Endothelial cell of umbilical vein (primary cell): ENCODE measurements around the gene DLGAP4. TPM values are rescaled to one million over a fixed set of nuclear protein-coding genes. Genes with fewer than 3 reads are reported as not detected.

ENCODE experiments used
- BruUV-seq: library from RNA; stranded (reverse); fragments of 400-500 nt; replicated peaks from 2 replicates; lab custom pipeline; 2021; lab: Mats Ljungman, UMichigan
- CTCF ChIA-PET: fragments of 300-600, 350-600 bp; sonication (Branson Sonifier 250); formaldehyde crosslinking; loops from one replicate; lab custom pipeline; 2021; ENCODE audit warnings: antibody characterized with exemption, inconsistent platforms; lab: Charles Lee
- POLR2A ChIA-PET: fragments of 300-600, 350-600 bp; sonication (Branson Sonifier 250); formaldehyde crosslinking; loops from one replicate; lab custom pipeline; 2021; ENCODE audit warnings: antibody characterized with exemption, inconsistent platforms; lab: Charles Lee
- DNase-seq: peaks from one replicate; pipeline ENCODE4 v3.0.0-alpha.2; 2011; ENCODE audit warnings: low read depth, low spot score
- FAIRE-seq: peaks from 2 replicates; lab custom pipeline; 2011; peaks lifted over from hg19 to GRCh38; lab: Jason Lieb, UNC
- H2AFZ ChIP-seq: 2 replicates; pipeline ENCODE4 v1.6.0; 2012; ENCODE audit warnings: low read depth, low read length, control low read depth, inconsistent platforms
- H3K27ac ChIP-seq: 2 replicates; pipeline ENCODE4 v1.5.1; 2011; ENCODE audit warnings: low read depth, mild to moderate bottlenecking, control low read depth, low read length, moderate library complexity; ENCODE audit not compliant: insufficient read depth
- H3K27me3 ChIP-seq, 2 experiments: 2 replicates each; pipeline versions ENCODE4 v1.6.0 to v1.6.1; 2011; ENCODE audit warnings: low read length in 2 of 2, mixed read lengths in 1 of 2; ENCODE audit not compliant: control insufficient read depth in 2 of 2, insufficient read depth in 2 of 2
- H3K36me3 ChIP-seq, 2 experiments: 2 replicates in 1 of 2; 3 replicates in 1 of 2; pipeline ENCODE4 v1.5.1; 2011; ENCODE audit warnings: low read length in 2 of 2, mild to moderate bottlenecking in 1 of 2, moderate library complexity in 1 of 2; ENCODE audit not compliant: control insufficient read depth in 2 of 2, insufficient read depth in 2 of 2; ENCODE audit errors: extremely low read depth in 1 of 2
- H3K4me1 ChIP-seq: 3 replicates; pipeline ENCODE4 v1.5.1; 2011; ENCODE audit warnings: mild to moderate bottlenecking, low read length; ENCODE audit not compliant: control insufficient read depth, insufficient read depth; ENCODE audit errors: extremely low read depth
- H3K4me2 ChIP-seq: 2 replicates; pipeline ENCODE4 v1.6.1; 2011; ENCODE audit warnings: low read length, control low read depth, mixed read lengths; ENCODE audit not compliant: insufficient read depth
- H3K4me3 ChIP-seq, 3 experiments: fragments of 200-600 bp in 1 of 3; sonication (generic), shearing (Covaris generic) in 1 of 3; replicated peaks in 1 of 3; 2 replicates each; pipeline ENCODE4 v1.5.1; 2011 to 2016; ENCODE audit warnings: control low read depth in 3 of 3, low read length in 3 of 3, mild to moderate bottlenecking in 2 of 3, inconsistent platforms in 1 of 3, low read depth in 1 of 3, moderate library complexity in 1 of 3; ENCODE audit not compliant: insufficient read depth in 1 of 3
- H3K79me2 ChIP-seq: 2 replicates; pipeline ENCODE4 v1.6.0; 2012; ENCODE audit warnings: low read length, inconsistent platforms; ENCODE audit not compliant: control insufficient read depth, insufficient read depth
- H3K9ac ChIP-seq: replicated peaks from 2 replicates; pipeline ENCODE3; 2011; ENCODE audit warnings: low read length, control low read depth; ENCODE audit not compliant: insufficient read depth; ENCODE audit errors: extremely low read depth
- H3K9me1 ChIP-seq: replicated peaks from 3 replicates; pipeline ENCODE4 v1.6.0; 2011; ENCODE audit warnings: mild to moderate bottlenecking, low read length; ENCODE audit not compliant: control insufficient read depth, insufficient read depth; ENCODE audit errors: extremely low read depth
- H3K9me3 ChIP-seq: replicated peaks from 2 replicates; pipeline ENCODE4 v1.5.1; 2012; ENCODE audit warnings: low read length, inconsistent platforms; ENCODE audit not compliant: control insufficient read depth, insufficient read depth
- H4K20me1 ChIP-seq: replicated peaks from 2 replicates; pipeline ENCODE3; 2011; ENCODE audit warnings: mild to moderate bottlenecking, low read length; ENCODE audit not compliant: control insufficient read depth, insufficient read depth; ENCODE audit errors: extremely low read depth
- CTCF ChIP-seq, 2 donors: IDR thresholded peaks; 1 replicate in 1 of 2; 2 replicates in 1 of 2; pipeline ENCODE4 v1.5.1; 2011; ENCODE audit warnings: low read length in 2 of 2, mild to moderate bottlenecking in 2 of 2, moderate library complexity in 2 of 2, control low read depth in 1 of 2, inconsistent platforms in 1 of 2, low read depth in 1 of 2; ENCODE audit not compliant: insufficient read depth in 1 of 2; ENCODE audit errors: extremely low read depth in 1 of 2
- EZH2 ChIP-seq: IDR thresholded peaks from 2 replicates; pipeline ENCODE4 v1.6.1; 2012; ENCODE audit warnings: borderline replicate concordance, low read depth, mild to moderate bottlenecking, moderate library complexity, low read length, inconsistent platforms; ENCODE audit not compliant: severe bottlenecking
- FOS ChIP-seq: IDR thresholded peaks from 2 replicates; pipeline ENCODE4 v1.6.1; 2011; ENCODE audit warnings: mild to moderate bottlenecking, low read length, moderate library complexity, borderline replicate concordance; ENCODE audit not compliant: insufficient read depth
- GATA2 ChIP-seq: IDR thresholded peaks from 2 replicates; pipeline ENCODE4 v1.7.0; 2011; ENCODE audit warnings: low read depth, mild to moderate bottlenecking, moderate library complexity, mixed read lengths, low read length; ENCODE audit not compliant: insufficient read length, insufficient read depth
- JUN ChIP-seq: IDR thresholded peaks from 2 replicates; pipeline ENCODE4 v1.6.1; 2011; ENCODE audit warnings: borderline replicate concordance, low read depth; ENCODE audit not compliant: insufficient read length, insufficient read depth
- MAX ChIP-seq: IDR thresholded peaks from 2 replicates; pipeline ENCODE4 v1.6.1; 2011; ENCODE audit not compliant: insufficient read depth, insufficient read length
- MYC ChIP-seq: IDR thresholded peaks from one replicate; pipeline ENCODE4 v1.6.1; 2011; ENCODE audit warnings: mild to moderate bottlenecking, low read depth, low read length
- POLR2AphosphoS5 ChIP-seq: IDR thresholded peaks from 2 replicates; pipeline ENCODE4 v1.6.1; 2012; ENCODE audit warnings: low read depth, mild to moderate bottlenecking, control low read depth, low read length, moderate library complexity; ENCODE audit not compliant: insufficient read depth
- dilution Hi-C: fragments of 300-500 bp; cut with MboI; formaldehyde crosslinking; loops from one replicate; pipeline ENCODE4 v1.15.0; 2019; ENCODE audit warnings: low sequenced_read_pairs; ENCODE audit not compliant: extremely low pct_ligation_motif_present
- intact Hi-C: fragments of 100-400 bp; cut with micrococcal nuclease; formaldehyde crosslinking; loops from one replicate; pipeline ENCODE4 v1.10.0; 2022
- polyA plus RNA-seq, 4 experiments: library from polyadenylated mRNA; depleted of rRNA in 3 of 4; stranded (reverse) in 3 of 4; unstranded in 1 of 4; fragments of >200 nt; gene quantifications; 2 replicates each; pipeline versions ENCODE4 v1.2.1 to v1.2.3, GENCODE V29; 2011 to 2012; ENCODE audit warnings: missing spikeins in 1 of 4
- total RNA-seq: library from RNA; stranded (reverse); gene quantifications from 2 replicates; pipeline ENCODE4 v1.2.3, GENCODE V29; 2021

Gene DLGAP4
- total and polyA plus RNA-seq, 2 donors (not counting 3 experiments of a cell fraction or from before 2014, with no cell fraction given) = 57.5 to 125 TPM

- intact Hi-C loops = no loop called here
Observed at GRCh38 chr20:36331209-36331608, 25.1 kb downstream of the DLGAP4 start.

GRCh38 chr20:36333841-36334240, 27.7 kb downstream of the DLGAP4 start:
- intact Hi-C loops = no loop called here
- no peak overlapping the region for H3K4me3 ChIP-seq
- no TSS peak for BruUV-seq
- H3K27ac ChIP-seq = no peak overlapping the region
- DNase-seq (no peak), FAIRE-seq (no peak)
- ChIA-PET POLR2A (no interaction called here), CTCF (interaction anchor here (1.2 kb wide), 1 partner anchor 131 kb away, joined by 3 read pairs; no protein-coding TSS in a partner anchor)
- TF ChIP-seq FOS (no peak), POLR2AphosphoS5 (no peak), GATA2 (no peak), CTCF (IDR thresholded peaks at IDR 0.05; ENCODE audit: extremely low read depth in 1 of 2, insufficient read depth in 1 of 2, low read depth in 1 of 2, low read length in 2 of 2) (no peak), JUN (no peak), EZH2 (no peak), MAX (no peak), MYC (no peak)
- H3K9me3 ChIP-seq = no peaks in the 10 kb centered on the region
- dilution Hi-C loops = no loop called here
- H4K20me1 ChIP-seq = no peaks in the 10 kb centered on the region
- H3K4me1 ChIP-seq = no peaks in the 10 kb centered on the region
- peaks cover 0 to 8% of the 10 kb centered on the region in 2 experiments for H3K27me3 ChIP-seq
- H3K79me2 ChIP-seq = no peaks in the 10 kb centered on the region
- H3K4me2 ChIP-seq = no peak overlapping the region
- no peaks in the 10 kb centered on the region for H3K9me1 ChIP-seq
- no peaks in the 10 kb centered on the region for H3K36me3 ChIP-seq
- no peak overlapping the region for H3K9ac ChIP-seq
- H2AFZ ChIP-seq = no peak overlapping the region

More at GRCh38 chr20:36331209-36331608, 25.1 kb downstream of the DLGAP4 start:
- Histone ChIP-seq H3K9me1 (no peaks in the 10 kb centered on the region), H2AFZ (no peak overlapping the region), H3K9ac (no peak overlapping the region), H3K9me3 (no peaks in the 10 kb centered on the region), H3K27me3 (peaks cover 0 to 7% of the 10 kb centered on the region in 2 experiments), H4K20me1 (no peaks in the 10 kb centered on the region), H3K4me3 (no peak overlapping the region), H3K4me1 (no peaks in the 10 kb centered on the region), H3K27ac (no peak overlapping the region), H3K36me3 (no peaks in the 10 kb centered on the region), H3K4me2 (no peak overlapping the region), H3K79me2 (no peaks in the 10 kb centered on the region)
- ChIA-PET CTCF (interaction anchor here (0.6 kb wide), 1 partner anchor 68 kb away, joined by 3 read pairs; no protein-coding TSS in a partner anchor), POLR2A (no interaction called here)
- dilution Hi-C loops = no loop called here
- TF ChIP-seq JUN = no peak
- BruUV-seq = no TSS peak
- FAIRE-seq (no peak), DNase-seq (no peak)
